Stomach (tissue), 9 donors: ENCODE results near the gene TMEM151B. TPM values are rescaled to one million over a fixed set of nuclear protein-coding genes. Genes with fewer than 3 reads are reported as not detected.

ENCODE experiments used
- DNase-seq, 2 donors: peaks; one replicate each; pipeline versions ENCODE4 v3.0.0 to v3.0.0-alpha.2; 2013 to 2019
- H3K27ac ChIP-seq, 5 donors: fragments of 200-600 bp in 4 of 5; sonication (generic) in 4 of 5; one replicate each; pipeline ENCODE4 v1.5.1; 2013 to 2019; ENCODE audit warnings: mild to moderate bottlenecking in 1 of 5, moderate library complexity in 1 of 5
- H3K27me3 ChIP-seq, 3 donors: fragments of 200-600 bp; sonication (generic); one replicate each; pipeline ENCODE4 v1.5.1; 2017 to 2019; ENCODE audit warnings: mixed run types in 1 of 3
- H3K36me3 ChIP-seq, 4 donors: fragments of 200-600 bp; sonication (generic); 1 replicate in 3 of 4; 2 replicates in 1 of 4; pipeline ENCODE4 v1.5.1; 2016 to 2019
- H3K4me1 ChIP-seq, 4 donors: fragments of 200-600 bp; sonication (generic); one replicate each; pipeline ENCODE4 v1.5.1; 2016 to 2019
- H3K4me3 ChIP-seq, 4 donors: fragments of 200-600 bp; sonication (generic) in 3 of 4; one replicate each; pipeline ENCODE4 v1.5.1; 2016 to 2019; ENCODE audit warnings: mild to moderate bottlenecking in 1 of 4
- H3K9me3 ChIP-seq, 4 donors: fragments of 200-600 bp; sonication (generic); one replicate each; pipeline ENCODE4 v1.5.1; 2016 to 2019
- EP300 ChIP-seq: sonication (generic); formaldehyde crosslinking; IDR thresholded peaks from one replicate; pipeline ENCODE4 v1.6.1; 2017; ENCODE audit warnings: antibody characterized with exemption
- POLR2A ChIP-seq, 4 donors: fragments of 450-650 bp; IDR thresholded peaks; one replicate each; pipeline ENCODE4 v1.6.1; 2016; ENCODE audit warnings: antibody characterized with exemption in 4 of 4, control low read depth in 2 of 4, mild to moderate bottlenecking in 1 of 4, moderate library complexity in 1 of 4
- POLR2AphosphoS5 ChIP-seq, 3 donors: sonication (generic); formaldehyde crosslinking; IDR thresholded peaks; one replicate each; pipeline ENCODE4 v1.6.1; 2016; ENCODE audit warnings: antibody characterized with exemption in 3 of 3
- WGBS, 5 donors: extraction: QIAGEN DNeasy Blood & Tissue Kit in 3 of 5; methylation state at CpG; one replicate each; pipeline versions ENCODE4 v1.1.5 to v1.1.7; 2013 to 2018; 5-methylcytosine and 5-hydroxymethylcytosine counted together
- intact Hi-C: fragments of 100-400 bp; cut with DNase I; formaldehyde crosslinking; loops from one replicate; pipeline ENCODE4 v1.15.1; 2023; ENCODE audit warnings: low total_unique reads
- polyA plus RNA-seq, 3 donors: library from polyadenylated mRNA; stranded (reverse); fragments of 200-250 nt; gene quantifications; one replicate each; pipeline ENCODE4 v1.2.3, GENCODE V29; 2013
- total RNA-seq, 5 donors: library from RNA; depleted of rRNA; stranded (reverse); fragments of >200 nt; gene quantifications; one replicate each; pipeline versions ENCODE4 v1.1.0 to v1.2.3, GENCODE V29; 2014 to 2016
- TF ChIP-seq, protein P1 (sequence below), 7 experiments: fragments of 450-650 bp in 4 of 7; fragments of 200-600 bp in 3 of 7; sonication (generic) in 3 of 7; IDR thresholded peaks; one replicate each; pipeline ENCODE4 v1.5.1; 2016 to 2019; ENCODE audit warnings: antibody characterized with exemption in 7 of 7, control low read depth in 2 of 7, mild to moderate bottlenecking in 1 of 7
- donor health status: healthy with polysubstance abuse.
- donor health status: Bipolar disorder and iron deficiency.
- donor health status: healthy.

TMEM151B gene
- total and polyA plus RNA-seq, 8 donors, result 0.12 to 0.29 (median 0.23) TPM; not detected in 4

DNA sequence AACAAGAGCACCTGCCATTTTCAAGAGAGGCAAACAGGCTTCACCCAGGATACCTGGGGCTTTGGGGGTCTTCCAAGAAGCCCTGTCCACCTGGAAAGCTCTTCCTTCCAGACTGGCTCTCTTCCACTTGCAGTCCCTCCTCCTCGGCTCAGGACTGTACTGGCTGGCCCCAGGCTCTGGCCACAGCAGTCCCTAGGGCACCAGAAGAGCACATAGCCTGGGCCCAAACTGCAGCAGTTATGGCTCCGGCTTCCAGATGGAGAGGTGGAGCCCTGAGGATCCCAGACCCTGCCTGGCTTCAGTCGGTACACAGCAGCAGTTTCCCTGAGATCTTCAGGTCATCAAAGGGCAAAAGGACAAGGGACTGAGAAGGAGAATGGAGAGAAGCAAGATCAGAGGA, 11.3 kb upstream of the TMEM151B start:
- Histone ChIP-seq H3K36me3 (peaks cover 32 to 59% (median 43%) of the 10 kb centered on the region in 4 donors), H3K9me3 (no peaks in the 10 kb centered on the region), H3K27ac (no peak overlapping the region), H3K4me1 (peaks cover 44 to 65% (median 59%) of the 10 kb centered on the region in 4 donors), H3K4me3 (no peak overlapping the region), H3K27me3 (no peaks in the 10 kb centered on the region)
- WGBS, 5 donors, result 87 to 92% (median 90%) methylated on average over 3 of the region's 3 CpGs
- intact Hi-C loops, result no loop called here
- no peak for TF ChIP-seq POLR2AphosphoS5 (IDR thresholded peaks at IDR 0.05)
- TF ChIP-seq, protein P1, sequence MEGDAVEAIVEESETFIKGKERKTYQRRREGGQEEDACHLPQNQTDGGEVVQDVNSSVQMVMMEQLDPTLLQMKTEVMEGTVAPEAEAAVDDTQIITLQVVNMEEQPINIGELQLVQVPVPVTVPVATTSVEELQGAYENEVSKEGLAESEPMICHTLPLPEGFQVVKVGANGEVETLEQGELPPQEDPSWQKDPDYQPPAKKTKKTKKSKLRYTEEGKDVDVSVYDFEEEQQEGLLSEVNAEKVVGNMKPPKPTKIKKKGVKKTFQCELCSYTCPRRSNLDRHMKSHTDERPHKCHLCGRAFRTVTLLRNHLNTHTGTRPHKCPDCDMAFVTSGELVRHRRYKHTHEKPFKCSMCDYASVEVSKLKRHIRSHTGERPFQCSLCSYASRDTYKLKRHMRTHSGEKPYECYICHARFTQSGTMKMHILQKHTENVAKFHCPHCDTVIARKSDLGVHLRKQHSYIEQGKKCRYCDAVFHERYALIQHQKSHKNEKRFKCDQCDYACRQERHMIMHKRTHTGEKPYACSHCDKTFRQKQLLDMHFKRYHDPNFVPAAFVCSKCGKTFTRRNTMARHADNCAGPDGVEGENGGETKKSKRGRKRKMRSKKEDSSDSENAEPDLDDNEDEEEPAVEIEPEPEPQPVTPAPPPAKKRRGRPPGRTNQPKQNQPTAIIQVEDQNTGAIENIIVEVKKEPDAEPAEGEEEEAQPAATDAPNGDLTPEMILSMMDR (IDR thresholded peaks at IDR 0.05), result no peak
- TF ChIP-seq POLR2A (IDR thresholded peaks at IDR 0.05), result no peak
- no peak for TF ChIP-seq EP300
- no peak for DNase-seq

GRCh38 chr6:44260011-44260410, 10.2 kb upstream of the TMEM151B start:
- peaks cover 21 to 48% (median 33%) of the 10 kb centered on the region in 4 donors for H3K36me3 ChIP-seq
- no peak for DNase-seq
- WGBS, 5 donors, result 95 to 100% (median 98%) methylated on average over 2 to 8 of the region's 8 CpGs
- TF ChIP-seq EP300, result no peak
- no peak for TF ChIP-seq POLR2AphosphoS5 (IDR thresholded peaks at IDR 0.05)
- TF ChIP-seq POLR2A (IDR thresholded peaks at IDR 0.05), result no peak
- TF ChIP-seq, protein P1 (IDR thresholded peaks at IDR 0.05), result no peak
- intact Hi-C loops, result no loop called here
- H3K27me3 ChIP-seq, result no peaks in the 10 kb centered on the region
- no peaks in the 10 kb centered on the region for H3K9me3 ChIP-seq
- H3K4me1 ChIP-seq, result peaks cover 48 to 65% (median 62%) of the 10 kb centered on the region in 4 donors
- no peak overlapping the region for H3K27ac ChIP-seq
- H3K4me3 ChIP-seq, result no peak overlapping the region

- Histone ChIP-seq H3K27ac (no peak overlapping the region), H3K36me3 (peaks cover 17 to 41% (median 26%) of the 10 kb centered on the region in 4 donors), H3K4me3 (no peak overlapping the region), H3K4me1 (peaks cover 49 to 59% (median 57%) of the 10 kb centered on the region in 4 donors), H3K9me3 (no peaks in the 10 kb centered on the region), H3K27me3 (no peaks in the 10 kb centered on the region)
- intact Hi-C loops, result no loop called here
- TF ChIP-seq, protein P1 (IDR thresholded peaks at IDR 0.05), result no peak
- no peak for TF ChIP-seq POLR2A (IDR thresholded peaks at IDR 0.05)
- TF ChIP-seq POLR2AphosphoS5 (IDR thresholded peaks at IDR 0.05), result no peak
- TF ChIP-seq EP300, result no peak
- no peak for DNase-seq
- WGBS, 5 donors, result 93 to 95% (median 94%) methylated on average over 6 of the region's 6 CpGs
Observed at GRCh38 chr6:44260451-44261297, 9.6 kb upstream of the TMEM151B start.

DNA sequence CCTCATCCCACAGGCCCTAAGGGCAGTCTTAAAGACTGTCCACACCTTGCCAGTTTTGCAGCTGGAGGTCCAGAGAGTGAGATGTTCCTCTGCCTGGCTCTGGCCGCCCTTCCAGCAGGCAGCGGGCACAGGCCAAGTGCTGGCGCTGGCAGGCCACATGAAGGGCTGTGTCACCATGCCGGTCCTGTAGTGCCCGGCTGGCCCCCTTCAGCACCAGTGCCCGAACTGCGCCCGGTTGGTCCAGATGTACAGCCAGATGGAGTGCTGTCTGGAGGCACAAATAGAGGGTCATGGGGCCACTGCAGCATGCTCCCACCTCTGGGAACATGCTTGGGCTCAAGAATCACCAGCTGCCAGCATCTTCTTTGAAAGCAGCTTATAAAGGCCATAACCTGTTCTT, 8.7 kb upstream of the TMEM151B start:
- peaks cover 43 to 52% (median 48%) of the 10 kb centered on the region in 4 donors for H3K4me1 ChIP-seq
- no peak for DNase-seq
- no peaks in the 10 kb centered on the region for H3K9me3 ChIP-seq
- H3K27me3 ChIP-seq, result no peaks in the 10 kb centered on the region
- intact Hi-C loops, result no loop called here
- H3K27ac ChIP-seq, result no peak overlapping the region
- WGBS, 5 donors, result 93 to 98% (median 97%) methylated on average over 8 of the region's 8 CpGs; no CpG with 5 or more reads in 1 of the 5 donors
- no peak overlapping the region for H3K4me3 ChIP-seq
- TF ChIP-seq POLR2AphosphoS5 (IDR thresholded peaks at IDR 0.05) (no peak), EP300 (no peak), POLR2A (IDR thresholded peaks at IDR 0.05) (no peak)
- TF ChIP-seq, protein P1 (IDR thresholded peaks at IDR 0.05), result no peak
- H3K36me3 ChIP-seq, result peaks cover 17 to 39% (median 26%) of the 10 kb centered on the region in 4 donors
